MM.1S (cell line): ENCODE data around the gene KRTAP4-8.
"Not testable (repeated sequence)": the region's sequence is repeated elsewhere in the genome, so short reads cannot be mapped to it uniquely, and the experiment has no call there.

Experiments
- DNase-seq: peaks from one replicate; pipeline ENCODE4 v3.0.0-alpha.2; 2015
- H2AFZ ChIP-seq: fragments of 300-600 bp; sonication (generic); 2 replicates; pipeline ENCODE4 v1.6.0; 2016; ENCODE audit warnings: antibody characterized with exemption, low read length
- H3F3A ChIP-seq: fragments of 300-600 bp; sonication (generic); 2 replicates; pipeline ENCODE4 v1.6.1; 2016; ENCODE audit warnings: mild to moderate bottlenecking, antibody characterized with exemption, low read length, moderate library complexity, mixed read lengths; ENCODE audit not compliant: insufficient read depth
- H3K27ac ChIP-seq: fragments of 300-600 bp; sonication (generic); 2 replicates; pipeline ENCODE4 v1.5.1; 2016; ENCODE audit warnings: mild to moderate bottlenecking, low read length
- H3K27me3 ChIP-seq: fragments of 300-600 bp; sonication (generic); replicated peaks from 2 replicates; pipeline ENCODE4 v1.6.0; 2016; ENCODE audit warnings: low read length; ENCODE audit not compliant: insufficient read depth
- H3K36me3 ChIP-seq: fragments of 300-600 bp; sonication (generic); replicated peaks from 2 replicates; pipeline ENCODE4 v1.6.1; 2016; ENCODE audit warnings: mild to moderate bottlenecking, low read length, mixed read lengths; ENCODE audit not compliant: insufficient read depth
- H3K4me1 ChIP-seq: fragments of 300-600 bp; sonication (generic); 2 replicates; pipeline ENCODE4 v1.6.1; 2016; ENCODE audit warnings: low read length, mixed read lengths
- H3K4me2 ChIP-seq: fragments of 300-600 bp; sonication (generic); 2 replicates; pipeline ENCODE4 v1.6.0; 2016; ENCODE audit warnings: low read depth, low read length
- H3K4me3 ChIP-seq: fragments of 300-600 bp; sonication (generic); 2 replicates; pipeline ENCODE4 v1.5.1; 2016; ENCODE audit warnings: low read length, mixed read lengths
- H3K79me2 ChIP-seq: fragments of 300-600 bp; sonication (generic); 2 replicates; pipeline ENCODE4 v1.6.1; 2016; ENCODE audit warnings: mixed run types, low read length, mixed read lengths
- H3K9ac ChIP-seq: fragments of 300-600 bp; sonication (generic); 2 replicates; pipeline ENCODE4 v1.6.1; 2016; ENCODE audit warnings: low read length, mixed read lengths
- H3K9me2 ChIP-seq: fragments of 300-600 bp; sonication (generic); replicated peaks from 2 replicates; pipeline ENCODE4 v1.6.1; 2016; ENCODE audit warnings: mild to moderate bottlenecking, low read length, mixed read lengths; ENCODE audit not compliant: insufficient read depth
- H3K9me3 ChIP-seq: fragments of 300-600 bp; sonication (generic); replicated peaks from 2 replicates; pipeline ENCODE4 v1.6.1; 2016; ENCODE audit warnings: mild to moderate bottlenecking, low read length, mixed read lengths; ENCODE audit not compliant: insufficient read depth
- H4K20me1 ChIP-seq: fragments of 300-600 bp; sonication (generic); 2 replicates; pipeline ENCODE4 v1.6.1; 2016; ENCODE audit warnings: mild to moderate bottlenecking, low read length, moderate library complexity, mixed read lengths; ENCODE audit not compliant: insufficient read depth
- CTCF ChIP-seq: fragments of 300-600 bp; sonication (generic); IDR thresholded peaks from 2 replicates; pipeline ENCODE4 v1.5.1; 2016; ENCODE audit warnings: antibody characterized with exemption, low read length, mixed read lengths
- EZH2 ChIP-seq: fragments of 300-600 bp; sonication (generic); optimal IDR thresholded peaks from 2 replicates; pipeline ENCODE3; 2017; ENCODE audit warnings: low read depth, mild to moderate bottlenecking, antibody characterized with exemption, low read length, mixed read lengths
- EZH2phosphoT487 ChIP-seq: fragments of 300-600 bp; sonication (generic); IDR thresholded peaks from 2 replicates; pipeline ENCODE4 v1.6.1; 2018; ENCODE audit warnings: antibody characterized with exemption, low read length

The KRTAP4-8 gene

GRCh38 chr17:41140360-41141131 lies 42.6 kb upstream of the KRTAP4-8 start, which contains the start of gene KRTAP4-6:
TSS of gene KRTAP4-6 (minus strand) at chr17:41140544. CDS start at chr17:41140487, 57 bp downstream.
- DNase-seq = no peak

GRCh38 chr17:41139865-41140264 lies 41.9 kb upstream of the KRTAP4-8 start:
- not testable (repeated sequence) for H4K20me1 ChIP-seq, H3K9me3 ChIP-seq, H3K27ac ChIP-seq, H3F3A ChIP-seq, H3K9ac ChIP-seq, H3K4me3 ChIP-seq, H3K27me3 ChIP-seq, H3K36me3 ChIP-seq, DNase-seq, H3K9me2 ChIP-seq, H3K4me1 ChIP-seq, H2AFZ ChIP-seq, H3K79me2 ChIP-seq, H3K4me2 ChIP-seq

More at GRCh38 chr17:41140360-41141131, 42.6 kb upstream of the KRTAP4-8 start, which contains the start of gene KRTAP4-6:
- no peak within 1 kb of the TSS for H3K27ac ChIP-seq
- no peaks in the 10 kb centered on the region for H4K20me1 ChIP-seq
- H3F3A ChIP-seq = no peaks in the 10 kb centered on the region
- no peak within 1 kb of the TSS for H3K9ac ChIP-seq
- no peaks in the 10 kb centered on the region for H3K9me3 ChIP-seq
- H3K27me3 ChIP-seq = no peaks in the 10 kb centered on the region
- no peak within 1 kb of the TSS for H3K4me3 ChIP-seq
- no peak within 1 kb of the TSS for H3K4me2 ChIP-seq
- TF ChIP-seq EZH2phosphoT487 (no peak), EZH2 (no peak), CTCF (no peak)
- no peaks in the 10 kb centered on the region for H3K79me2 ChIP-seq
- H3K36me3 ChIP-seq = no peaks in the 10 kb centered on the region
- no peak within 1 kb of the TSS for H2AFZ ChIP-seq
- no peaks in the 10 kb centered on the region for H3K4me1 ChIP-seq
- H3K9me2 ChIP-seq = no peaks in the 10 kb centered on the region

GRCh38 chr17:41133880-41134735 lies 36.2 kb upstream of the KRTAP4-8 start:
- Histone ChIP-seq H3K79me2 (no peaks in the 10 kb centered on the region), H3K9me3 (no peaks in the 10 kb centered on the region), H3K27me3 (no peaks in the 10 kb centered on the region), H3K9me2 (no peaks in the 10 kb centered on the region), H3K27ac (no peak overlapping the region), H2AFZ (no peak overlapping the region), H3K9ac (no peak overlapping the region), H3K36me3 (no peaks in the 10 kb centered on the region), H3F3A (no peaks in the 10 kb centered on the region), H3K4me3 (no peak overlapping the region), H4K20me1 (no peaks in the 10 kb centered on the region), H3K4me1 (no peaks in the 10 kb centered on the region), H3K4me2 (no peak overlapping the region)
- TF ChIP-seq CTCF (no peak), EZH2phosphoT487 (no peak), EZH2 (no peak)
- DNase-seq = no peak
